Activated T-helper 9 cell treated with anti-CD3 and anti-CD28 coated beads, Interleukin-2, amount 50 U/mL, for 16 hours (primary cell): ENCODE results near the gene RTBDN.
"Not testable (repeated sequence)": the region's sequence is repeated elsewhere in the genome, so short reads cannot be mapped to it uniquely, and the experiment has no call there.

Experiments
- DNase-seq: peaks from one replicate; pipeline ENCODE4 v3.0.0-alpha.2; 2020; ENCODE audit warnings: low read depth

RTBDN gene

DNA sequence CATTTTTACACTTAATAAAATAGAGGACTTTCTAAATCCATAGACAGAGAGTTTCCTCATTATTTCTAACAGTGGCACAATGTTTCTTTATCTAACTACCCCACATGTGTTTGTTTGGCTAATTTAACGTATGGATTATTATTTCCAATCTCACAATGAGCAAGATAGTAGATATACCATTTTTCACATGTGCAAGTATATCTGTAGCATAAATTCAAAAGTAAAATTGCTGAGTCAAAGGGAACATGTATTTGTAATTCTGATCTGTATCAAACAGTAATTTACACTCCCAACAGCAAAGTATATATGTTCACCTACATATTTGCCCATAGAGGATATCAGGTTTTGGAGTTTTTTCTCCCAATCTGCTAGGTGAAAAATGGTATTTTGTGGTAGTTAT lies 22.3 kb upstream of the RTBDN start:
- DNase-seq, result no peak

DNA sequence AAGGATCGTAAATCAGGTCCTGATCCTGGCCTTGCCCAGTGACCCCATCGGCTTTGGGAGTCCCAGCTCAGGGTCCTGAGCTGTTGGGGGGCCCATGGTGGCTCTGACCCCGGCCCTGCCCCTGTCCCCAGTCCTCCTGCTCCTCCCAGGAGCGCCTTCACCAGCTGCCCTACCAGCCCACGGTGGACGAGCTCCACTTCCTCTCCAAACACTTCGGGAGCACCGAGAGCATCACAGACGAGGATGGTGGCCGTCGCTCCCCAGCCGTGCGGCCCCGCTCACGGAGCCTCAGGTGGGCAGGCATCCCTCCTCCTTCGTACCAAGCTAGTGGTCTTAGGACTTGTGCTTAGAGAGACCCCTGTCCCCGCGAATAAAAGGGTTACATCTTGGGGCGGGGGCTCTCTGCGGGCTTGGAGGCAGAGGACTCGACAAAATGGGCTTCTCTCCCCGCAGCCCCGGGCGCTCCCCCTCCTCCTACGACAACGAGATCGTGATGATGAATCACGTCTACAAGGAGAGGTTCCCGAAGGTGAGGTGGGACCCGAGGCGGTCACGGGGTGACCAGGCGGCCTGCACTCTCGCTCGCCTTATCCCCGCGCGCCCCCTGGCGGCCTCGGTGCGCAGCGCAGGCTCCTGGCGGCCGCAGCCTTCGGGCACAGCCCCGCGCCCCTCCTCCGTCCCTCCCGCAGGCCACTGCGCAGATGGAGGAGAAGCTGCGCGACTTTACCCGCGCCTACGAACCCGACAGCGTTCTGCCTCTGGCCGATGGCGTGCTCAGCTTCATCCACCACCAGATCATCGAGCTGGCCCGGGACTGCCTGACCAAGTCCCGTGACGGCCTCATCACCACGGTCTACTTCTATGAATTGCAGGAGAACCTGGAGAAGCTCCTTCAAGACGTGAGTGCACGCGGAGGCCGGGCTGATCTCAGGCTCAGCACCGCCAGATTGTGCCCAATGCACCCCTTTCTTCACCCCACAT lies 13.1 kb upstream of the RTBDN start:
- peak; percentile 78 for DNase-seq

DNA sequence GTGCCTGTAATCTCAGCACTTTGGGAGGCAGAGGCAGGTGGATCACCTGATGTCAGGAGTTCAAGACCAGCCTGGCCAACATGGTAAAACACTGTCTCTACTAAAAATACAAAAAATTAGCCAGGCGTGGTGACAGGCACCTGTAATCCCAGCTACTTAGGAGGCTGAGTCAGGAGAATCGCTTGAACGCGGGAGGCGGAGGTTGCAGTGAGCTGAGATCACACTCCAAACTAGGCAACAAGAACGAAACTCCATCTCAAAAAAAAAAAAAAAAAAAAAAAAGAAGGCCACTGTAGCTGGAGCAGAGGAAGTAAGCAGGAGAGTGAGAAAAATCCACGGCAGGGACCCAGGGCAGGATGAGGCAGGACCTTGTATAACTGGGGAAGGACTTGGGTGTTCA lies 12.2 kb upstream of the RTBDN start:
- not testable (repeated sequence) for DNase-seq

DNA sequence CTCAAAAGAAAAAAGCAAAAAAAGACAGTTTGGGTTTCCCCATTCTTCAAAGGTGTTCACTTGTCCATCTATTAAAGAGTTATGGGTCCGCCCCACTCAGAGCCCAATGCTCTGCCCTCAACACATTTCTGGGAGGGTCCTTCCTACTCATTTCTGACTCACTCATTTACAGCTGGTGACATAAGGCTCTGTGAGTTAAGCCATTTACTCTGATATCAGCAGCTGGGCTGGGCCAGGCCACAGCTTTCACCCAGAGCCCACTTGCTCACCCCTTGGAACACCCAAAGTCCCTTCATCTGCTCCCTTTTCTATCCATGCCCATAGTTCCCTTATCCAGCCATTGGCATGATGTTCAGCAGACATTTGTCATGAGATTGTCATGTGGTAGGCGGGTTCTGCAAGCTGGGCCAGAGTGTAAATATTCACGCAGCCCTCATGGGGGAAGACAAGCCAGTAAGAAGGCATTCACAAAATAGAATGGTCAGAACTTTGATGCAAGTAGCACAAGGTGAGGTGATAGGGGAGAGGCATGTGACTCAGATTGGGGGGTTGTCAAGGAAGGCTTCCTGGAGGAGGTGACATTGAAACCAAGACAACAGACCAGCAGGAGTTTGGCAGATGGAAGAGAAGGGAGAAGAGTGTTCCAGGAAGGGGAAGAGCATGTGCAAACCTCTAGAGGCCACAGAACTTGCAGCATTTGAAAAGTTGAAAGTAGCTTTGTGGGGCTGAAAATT lies 9.8 kb upstream of the RTBDN start:
- no peak for DNase-seq

DNA sequence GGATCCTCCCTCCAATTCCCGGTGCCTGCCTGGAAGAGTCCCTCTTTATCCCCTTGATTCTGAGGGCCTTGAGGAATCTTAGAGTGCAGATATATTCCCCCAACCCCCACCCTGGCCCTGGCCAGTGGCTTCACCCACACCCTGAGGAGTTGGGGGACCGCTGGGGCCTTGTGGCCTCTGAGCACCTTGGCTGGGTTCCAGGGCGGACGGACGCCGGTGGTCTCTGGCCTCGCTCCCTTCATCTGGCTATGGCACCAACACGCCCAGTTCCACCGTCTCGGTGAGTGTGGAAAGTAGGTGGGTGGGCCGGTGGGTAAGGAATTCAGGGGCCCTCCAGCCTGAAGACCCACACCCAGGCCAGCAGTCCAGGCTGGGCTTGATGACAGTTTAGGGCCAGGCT lies 8.9 kb upstream of the RTBDN start:
- DNase-seq, result no peak

DNA sequence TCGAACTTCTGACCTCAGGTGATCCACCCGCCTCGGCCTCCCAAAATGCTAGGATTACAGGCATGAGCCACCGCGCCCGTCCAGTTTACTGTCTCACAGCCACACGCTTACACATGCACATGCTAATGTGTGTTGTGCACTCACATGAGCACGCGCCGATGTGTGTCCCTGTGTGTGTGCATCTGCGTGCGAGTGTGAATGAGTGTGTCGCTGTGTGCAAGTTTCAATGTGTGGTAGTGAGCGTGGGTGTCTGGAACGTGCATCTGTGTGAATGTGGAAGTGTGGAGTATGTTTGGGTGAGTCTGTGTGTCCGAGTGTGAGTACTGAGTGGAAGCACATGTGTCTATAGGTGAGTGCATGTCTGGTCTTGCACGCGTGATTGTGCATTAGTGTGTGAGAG lies 8.1 kb upstream of the RTBDN start:
- DNase-seq, result no peak

DNA sequence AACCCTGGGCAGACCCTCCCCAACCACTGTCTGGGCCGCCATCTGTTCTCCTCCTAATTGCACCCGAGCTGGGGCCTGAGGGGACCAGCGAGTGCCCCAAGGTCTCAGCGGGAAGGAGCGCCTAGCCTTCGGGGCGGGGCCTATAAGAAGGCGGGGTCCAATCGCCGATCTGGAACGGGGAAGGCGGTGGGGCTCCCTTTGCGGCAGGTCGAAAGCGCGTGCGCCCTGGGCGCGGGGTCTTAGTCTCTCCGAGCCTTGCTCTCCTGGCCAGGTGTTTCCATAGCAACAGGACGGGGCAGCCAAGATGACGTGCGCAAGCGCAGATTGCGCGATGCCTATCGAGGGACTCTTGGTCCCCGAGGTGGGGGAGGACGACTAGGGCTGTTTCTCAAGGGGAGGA lies 6.7 kb upstream of the RTBDN start:
- no peak for DNase-seq

DNA sequence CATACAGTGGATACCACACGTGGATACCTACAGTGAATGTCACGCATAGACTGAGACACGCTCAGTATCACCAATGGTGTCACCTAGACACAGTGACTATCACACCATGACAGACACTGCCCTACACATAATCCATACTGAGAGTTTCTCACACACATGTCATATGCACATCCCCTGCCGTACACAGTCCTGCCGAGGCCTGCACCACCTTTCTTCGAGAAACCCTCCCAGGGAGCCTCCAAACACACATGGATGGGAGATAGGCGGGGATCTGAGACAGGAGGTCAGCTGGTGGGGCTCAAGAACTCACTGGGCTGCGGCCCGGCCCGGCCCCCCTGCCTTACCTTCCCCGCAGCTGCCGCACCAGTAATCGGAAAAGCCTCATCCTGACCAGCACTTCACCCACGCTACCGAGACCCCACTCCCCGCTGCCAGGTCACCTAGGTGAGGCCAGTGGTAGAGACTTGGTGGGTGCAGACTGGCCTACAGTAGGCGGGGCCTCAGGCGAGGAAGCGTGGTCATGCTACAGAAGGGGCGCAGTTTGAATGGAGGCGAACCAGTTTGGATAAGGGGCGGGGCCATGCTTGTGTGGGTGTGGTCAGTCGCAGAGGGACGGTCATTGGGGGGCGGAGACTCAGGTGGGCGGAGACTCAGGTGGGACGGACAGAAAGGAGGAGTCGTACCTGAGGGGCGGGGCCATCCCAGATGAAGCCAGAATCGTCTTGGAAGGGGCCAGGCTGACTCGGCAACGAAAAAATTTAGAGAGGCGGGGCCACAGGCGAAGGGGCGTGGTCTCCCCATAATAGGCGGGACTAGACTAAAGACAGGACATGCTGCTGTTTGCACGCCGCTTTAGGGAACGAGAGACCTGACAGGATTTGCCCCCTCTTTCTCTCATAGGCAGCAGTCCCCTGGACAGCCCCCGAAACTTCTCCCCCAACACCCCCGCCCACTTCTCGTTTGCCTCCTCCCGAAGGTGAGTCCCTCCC lies 6.0 kb upstream of the RTBDN start:
- no peak for DNase-seq

DNA sequence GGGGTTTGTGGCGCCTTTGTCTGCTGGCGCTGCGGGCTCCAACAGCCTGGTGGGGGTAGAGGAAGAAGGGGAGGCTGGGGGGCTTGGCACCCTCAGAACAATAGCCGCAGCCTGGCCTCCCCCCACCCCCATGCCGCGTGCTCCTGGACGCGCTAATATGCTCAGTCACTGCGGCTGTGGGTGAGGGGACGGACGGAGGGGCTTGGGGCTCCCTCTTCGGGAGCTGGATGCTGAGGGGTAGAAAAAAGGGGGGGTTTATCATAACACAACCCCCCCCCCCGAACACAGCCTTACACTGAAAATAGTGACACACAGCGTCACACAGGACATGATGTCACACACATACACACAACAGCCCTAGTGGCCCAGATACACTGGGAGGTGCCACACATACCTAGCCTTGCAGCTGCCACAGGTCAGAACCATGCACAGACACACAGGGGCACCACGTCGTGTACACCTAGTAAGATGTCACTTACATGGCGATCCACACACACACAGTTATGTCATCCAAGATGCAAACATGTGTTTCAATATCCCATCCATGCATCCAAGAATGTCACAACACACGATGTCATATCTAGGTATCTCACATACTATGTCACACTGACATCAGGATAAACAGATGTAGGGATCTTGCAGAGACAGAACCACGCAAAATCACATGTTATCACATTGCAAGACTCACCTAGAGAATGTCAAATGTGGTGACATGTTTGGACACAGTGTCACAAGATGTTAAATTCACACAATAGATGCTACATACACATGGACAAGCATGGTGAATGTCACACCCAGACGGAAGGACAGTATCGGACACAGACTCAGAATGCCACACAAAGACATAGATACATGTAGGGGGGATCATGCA lies 4.7 kb upstream of the RTBDN start:
- DNase-seq, result no peak

DNA sequence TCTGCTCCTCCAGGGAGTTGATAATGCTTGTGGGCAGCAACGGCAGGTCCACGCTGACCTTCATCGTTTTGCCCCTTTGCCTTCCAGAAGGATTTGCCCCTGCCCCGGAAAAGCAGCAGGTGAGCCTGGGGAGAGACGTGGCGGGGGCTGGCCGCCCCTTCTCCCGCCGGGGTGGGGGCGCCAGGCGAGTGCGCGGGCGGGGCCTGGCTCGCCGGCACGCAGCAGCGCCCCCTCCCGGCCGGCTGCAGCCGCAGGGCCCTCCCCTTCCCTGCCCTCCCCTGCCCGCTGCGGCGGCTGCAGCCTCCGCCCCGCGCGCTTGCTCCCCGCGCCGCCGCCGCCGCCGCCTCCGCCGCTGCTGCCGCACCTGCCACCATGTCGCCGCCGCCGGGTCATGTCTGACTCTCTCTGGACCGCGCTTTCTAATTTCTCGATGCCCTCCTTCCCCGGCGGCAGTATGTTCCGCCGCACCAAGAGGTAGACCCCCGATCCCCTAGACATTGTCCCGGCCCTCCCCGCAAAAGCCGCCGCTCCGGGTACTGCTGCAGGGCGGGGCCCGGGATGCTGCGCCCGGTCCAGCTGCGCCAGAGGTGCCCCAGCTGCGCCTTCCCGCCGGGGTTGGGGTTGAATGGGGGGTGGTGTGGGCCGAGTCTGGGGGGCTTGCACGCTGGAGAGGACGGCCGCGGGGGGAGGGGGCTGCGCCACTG lies 4.0 kb upstream of the RTBDN start, which contains the start of gene MAST1:
TSS of gene MAST1 (plus strand) at position 334 of the 704 bp plus-strand sequence. CDS start at position 392, 58 bp downstream.
- DNase-seq, result no peak

DNA sequence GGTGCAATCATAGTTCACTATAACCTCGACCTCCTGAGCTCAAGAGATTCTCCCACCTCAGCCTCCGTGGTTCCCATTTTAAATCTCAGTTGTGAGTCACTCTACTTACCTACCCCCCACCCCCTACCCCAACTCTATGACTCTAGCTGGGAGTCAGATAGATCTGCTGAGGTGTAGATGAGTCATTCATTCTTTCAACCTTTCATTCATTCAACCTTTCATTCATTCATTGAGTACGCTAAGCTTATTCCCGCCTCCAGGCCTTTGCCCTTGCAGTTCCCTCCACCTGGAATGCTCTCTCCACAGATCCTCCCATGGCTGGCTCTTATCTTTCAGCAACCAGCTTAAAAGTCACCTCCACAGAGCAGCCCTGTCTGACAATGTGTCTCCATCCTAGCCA lies 2.8 kb upstream of the RTBDN start:
- no peak for DNase-seq

DNA sequence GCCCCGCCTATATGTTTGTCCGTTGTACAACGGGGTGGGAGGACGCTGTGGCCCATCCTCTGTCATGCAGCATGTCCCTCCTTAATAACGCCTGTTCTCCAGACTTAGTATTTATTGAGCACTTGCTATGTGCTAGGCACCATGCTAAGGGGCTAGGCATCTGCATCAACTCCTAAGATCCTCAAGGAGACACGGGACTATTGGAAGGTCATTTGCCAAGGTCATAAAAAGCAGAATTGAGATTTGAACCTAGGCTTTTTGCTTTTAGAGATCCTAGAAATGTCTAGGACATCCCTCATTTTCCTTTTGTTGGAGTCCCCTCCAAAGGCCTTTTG lies 2.1 kb upstream of the RTBDN start:
- DNase-seq, result no peak

DNA sequence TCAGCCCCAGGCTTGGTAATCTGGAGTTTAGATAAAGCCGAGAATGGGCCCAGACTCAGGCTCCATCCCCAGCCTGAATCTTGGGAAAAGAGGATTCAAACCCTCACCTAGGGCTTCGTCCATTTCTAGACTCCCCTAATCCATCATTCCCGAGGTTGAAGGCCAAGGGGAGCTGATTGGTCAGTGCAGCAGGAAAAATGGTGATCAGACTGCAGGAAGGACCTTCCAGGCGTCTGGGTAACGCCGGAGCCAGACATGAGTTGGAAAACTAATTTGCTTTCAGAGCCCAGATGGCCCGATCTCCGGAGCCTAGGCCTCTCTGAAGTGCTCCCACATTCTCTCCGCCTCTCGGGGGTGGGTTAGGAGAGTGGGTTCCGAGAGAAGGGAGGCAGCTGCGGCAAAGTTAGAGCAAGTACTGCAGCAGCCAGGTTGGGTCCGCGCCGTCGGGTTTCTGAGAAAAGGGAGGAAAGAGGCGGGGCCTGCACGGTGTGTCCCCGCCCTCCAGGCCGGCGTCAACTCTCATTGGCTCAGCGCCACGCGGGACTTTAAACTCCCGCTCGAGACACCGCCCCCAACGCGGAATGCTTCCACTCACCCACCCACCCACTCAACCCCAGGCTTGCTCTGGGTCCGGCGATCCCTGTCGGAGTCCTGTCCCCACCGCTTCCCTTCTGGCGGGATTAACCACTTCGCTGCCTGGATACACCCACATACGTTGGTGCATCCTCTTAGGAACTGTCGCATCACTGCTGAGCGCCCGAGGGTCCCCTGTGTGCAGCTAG lies 788 bp upstream of the RTBDN start:
- DNase-seq, result no peak

DNA sequence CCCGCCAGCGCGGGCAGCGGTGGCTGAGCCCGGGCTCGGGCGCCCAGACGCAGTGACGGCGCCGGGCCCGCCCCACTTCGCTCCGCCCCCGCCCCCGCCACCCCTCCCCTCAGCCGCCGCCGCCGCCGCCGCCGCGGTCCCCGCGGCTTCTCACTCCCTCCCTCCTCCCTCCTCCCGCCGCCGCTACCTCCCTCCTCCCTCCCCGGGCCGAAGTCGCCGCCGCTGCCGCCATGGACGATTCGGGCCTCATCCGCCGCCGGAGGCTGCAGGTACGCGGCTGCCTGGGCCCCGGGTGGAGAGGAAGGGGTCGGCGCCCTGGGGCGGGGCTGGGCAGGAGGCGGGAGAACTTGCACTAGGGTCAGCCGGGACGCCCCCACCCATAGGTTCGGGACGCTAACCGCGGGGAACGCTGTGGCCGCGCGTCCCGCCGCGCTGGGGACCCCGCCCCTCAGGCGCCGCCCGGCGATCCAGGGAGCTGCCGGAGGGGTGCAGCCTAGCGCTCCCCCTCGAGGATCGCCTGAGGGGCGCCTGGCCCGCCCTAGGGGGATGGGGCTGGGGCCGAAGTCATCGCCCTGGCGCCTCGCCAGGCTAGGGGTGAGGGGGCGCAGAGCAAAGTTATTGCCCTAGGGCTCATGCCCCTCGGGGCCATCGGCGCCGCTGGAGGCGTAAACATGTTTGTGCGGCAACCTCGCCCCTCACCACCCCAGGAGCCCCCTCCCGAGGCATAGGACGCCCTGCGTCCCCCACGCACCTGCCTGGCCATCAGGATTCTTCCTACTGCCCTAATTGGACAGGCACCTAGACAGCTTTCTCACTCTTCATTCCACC lies 427 bp downstream of the RTBDN start:
- no peak for DNase-seq

DNA sequence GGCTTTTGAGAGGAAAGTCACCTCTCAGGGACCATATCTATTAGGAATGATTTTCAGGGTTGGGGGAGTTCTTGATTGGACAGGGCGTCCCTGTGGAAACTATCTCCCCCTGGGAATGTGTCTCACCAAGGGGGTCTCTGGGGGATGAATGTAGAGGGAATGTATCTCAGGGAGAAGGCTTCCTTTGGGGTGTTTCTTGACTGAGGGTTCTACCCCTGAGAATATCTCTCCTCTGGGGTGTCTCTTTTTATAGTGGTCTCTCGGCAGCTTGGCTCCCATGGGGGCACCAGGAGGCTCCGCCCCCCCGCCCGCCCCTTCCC lies 1.0 kb downstream of the RTBDN start:
- DNase-seq, result no peak

DNA sequence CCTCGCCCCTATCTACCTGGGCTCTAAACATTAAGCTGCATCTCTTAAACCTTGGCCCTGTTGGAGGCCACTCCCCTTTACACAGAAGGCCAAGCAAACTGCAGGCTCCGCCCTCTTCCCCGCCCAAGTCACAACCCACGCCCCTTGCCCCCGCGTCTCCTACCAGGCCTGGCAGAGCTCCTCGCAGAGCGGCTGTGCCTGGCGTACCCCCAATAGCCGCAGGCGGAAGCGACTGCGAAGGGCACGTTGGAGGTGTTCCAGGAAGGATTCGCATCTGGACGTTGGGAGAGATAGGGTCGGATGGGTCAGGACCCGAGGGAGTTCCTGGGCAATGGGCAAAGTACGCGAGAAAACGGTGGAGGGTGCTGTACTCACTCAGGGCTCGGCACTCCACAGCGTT lies 5.9 kb downstream of the RTBDN start:
- DNase-seq, result no peak

DNA sequence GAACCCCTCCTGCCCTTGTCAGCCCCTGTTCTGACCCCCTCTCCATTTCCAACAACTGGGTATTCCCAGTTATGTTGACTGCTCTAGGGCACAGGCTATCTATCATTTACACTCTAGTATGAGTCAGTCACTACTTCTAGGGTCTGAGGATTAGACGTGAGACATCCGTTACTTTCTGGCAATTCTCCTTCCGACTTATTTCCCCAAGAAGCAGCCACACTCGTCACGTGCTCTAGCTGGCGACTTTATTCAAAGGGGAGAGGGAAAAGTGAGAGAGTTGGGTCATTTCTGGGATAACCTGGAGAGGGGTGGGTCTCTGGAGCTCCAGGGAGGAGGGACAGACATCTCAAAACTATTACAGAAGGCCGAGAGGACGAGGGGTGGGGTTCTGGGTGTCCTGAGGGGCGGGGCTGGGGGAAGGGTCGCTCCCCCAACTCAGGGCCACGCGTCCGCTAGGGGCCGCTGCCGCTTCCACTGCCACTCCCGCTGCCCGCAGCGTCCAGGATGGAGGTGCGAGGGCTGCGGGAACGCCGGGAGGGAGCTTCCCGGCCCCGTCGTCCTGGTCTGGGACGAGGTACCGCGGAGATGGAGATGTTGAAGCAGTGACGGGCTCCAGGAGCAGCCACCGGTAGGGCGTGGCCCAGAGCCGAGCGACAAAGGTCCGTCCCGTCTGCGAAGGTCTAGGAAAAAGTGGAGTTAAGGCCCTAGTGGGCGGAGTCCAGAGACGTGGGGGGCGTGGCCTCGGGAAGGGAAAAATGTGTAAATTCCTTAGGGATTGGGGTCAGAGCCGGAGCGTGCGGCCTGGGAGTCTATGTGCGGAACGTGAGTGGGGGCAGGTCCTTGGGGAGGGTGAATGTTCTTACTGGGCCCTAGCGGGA lies 8.9 kb downstream of the RTBDN start:
- no peak for DNase-seq

DNA sequence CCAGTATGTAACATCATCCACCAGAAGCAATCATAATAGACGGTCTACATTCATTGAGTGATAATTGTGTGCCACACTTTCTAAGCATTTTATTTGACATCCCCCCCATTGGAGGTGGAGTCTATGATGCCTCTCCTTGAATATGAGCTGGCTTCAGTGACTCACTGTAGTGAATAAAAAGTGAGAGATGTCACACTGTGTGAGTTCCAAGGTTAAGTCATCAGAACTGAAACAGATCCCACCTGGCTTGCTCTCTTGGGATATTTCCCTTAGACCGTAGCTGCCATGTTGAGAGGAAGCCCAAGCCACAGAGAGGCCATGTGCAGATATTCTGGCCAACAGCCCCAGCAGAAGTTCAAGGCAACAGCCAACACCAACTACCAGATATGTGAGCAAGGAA lies 12.6 kb downstream of the RTBDN start:
- no peak for DNase-seq
